Large intestine (tissue), 3 donors: ENCODE measurements around the gene SLC44A5. TPM values are rescaled to one million over a fixed set of nuclear protein-coding genes. Genes with fewer than 3 reads are reported as not detected.
"Not testable (repeated sequence)": the region's sequence is repeated elsewhere in the genome, so short reads cannot be mapped to it uniquely, and the experiment has no call there.

Experiments
- DNase-seq, 2 donors: peaks; one replicate each; pipeline versions ENCODE4 v3.0.0 to v3.0.0-alpha.2; 2013
- H3K27ac ChIP-seq: one replicate; pipeline ENCODE4 v1.5.1; 2013; ENCODE audit warnings: low read length
- H3K27me3 ChIP-seq: 2 replicates; pipeline ENCODE4 v1.6.1; 2013; ENCODE audit warnings: low read length; ENCODE audit not compliant: control insufficient read depth, insufficient read depth
- H3K36me3 ChIP-seq: 2 replicates; pipeline ENCODE4 v1.6.1; 2013; ENCODE audit warnings: low read length; ENCODE audit not compliant: control insufficient read depth, insufficient read depth
- H3K4me1 ChIP-seq: one replicate; pipeline ENCODE4 v1.6.1; 2013; ENCODE audit warnings: low read length; ENCODE audit not compliant: control insufficient read depth, insufficient read depth
- H3K4me3 ChIP-seq: one replicate; pipeline ENCODE4 v1.5.1; 2013; ENCODE audit warnings: low read length
- H3K9me3 ChIP-seq: one replicate; pipeline ENCODE4 v1.6.1; 2013; ENCODE audit warnings: mild to moderate bottlenecking, low read depth, low read length, moderate library complexity; ENCODE audit not compliant: control insufficient read depth
- WGBS: methylation state at CpG from one replicate; pipeline ENCODE4 v1.1.5; 2013; ENCODE audit warnings: low lambda C conversion rate; ENCODE audit not compliant: insufficient coverage; 5-methylcytosine and 5-hydroxymethylcytosine counted together
- polyA plus RNA-seq: library from polyadenylated mRNA; unstranded; fragments of 120-200 nt; gene quantifications from one replicate; pipeline ENCODE4 v1.2.1, GENCODE V29; 2013

SLC44A5 gene
- polyA plus RNA-seq, 1 donor = 3.7 TPM

- Histone ChIP-seq H3K4me3 (no peak overlapping the region), H3K27me3 (peaks cover 43% of the 10 kb centered on the region), H3K4me1 (peaks cover 14% of the 10 kb centered on the region), H3K36me3 (no peaks in the 10 kb centered on the region), H3K27ac (no peak overlapping the region), H3K9me3 (peaks cover 4% of the 10 kb centered on the region)
- DNase-seq = no peak
Measured at GRCh38 chr1:75618382-75618781, 7.5 kb upstream of the SLC44A5 start.

GRCh38 chr1:75616436-75617433, 5.8 kb upstream of the SLC44A5 start:
- Histone ChIP-seq H3K36me3 (no peaks in the 10 kb centered on the region), H3K4me1 (peaks cover 14% of the 10 kb centered on the region), H3K27ac (no peak overlapping the region), H3K27me3 (peaks cover 49% of the 10 kb centered on the region), H3K9me3 (peaks cover 4% of the 10 kb centered on the region), H3K4me3 (peak overlapping the region; percentile 16)
- 12% methylated on average over 4 of the region's 39 CpGs for WGBS
- peak in 1 of 2 donors; percentile 14 for DNase-seq

- Histone ChIP-seq H3K4me3 (peak overlapping the region; percentile 44), H3K4me1 (peaks cover 14% of the 10 kb centered on the region), H3K27ac (no peak overlapping the region), H3K36me3 (no peaks in the 10 kb centered on the region), H3K27me3 (peaks cover 49% of the 10 kb centered on the region), H3K9me3 (peaks cover 4% of the 10 kb centered on the region)
- no CpG with 5 or more reads among the region's 72 CpGs for WGBS
- DNase-seq = peak; percentile 23 to 57
Measured at GRCh38 chr1:75615613-75616435, 4.9 kb upstream of the SLC44A5 start.

- Histone ChIP-seq H3K9me3 (peaks cover 4% of the 10 kb centered on the region), H3K4me1 (peaks cover 14% of the 10 kb centered on the region), H3K36me3 (no peaks in the 10 kb centered on the region), H3K4me3 (no peak overlapping the region), H3K27me3 (peaks cover 49% of the 10 kb centered on the region), H3K27ac (no peak overlapping the region)
- DNase-seq = no peak
- no CpG with 5 or more reads among the region's 8 CpGs for WGBS
Measured at GRCh38 chr1:75614399-75614756, 3.5 kb upstream of the SLC44A5 start.

- H3K9me3 ChIP-seq = peaks cover 4% of the 10 kb centered on the region
- peaks cover 14% of the 10 kb centered on the region for H3K4me1 ChIP-seq
- no peak overlapping the region for H3K27ac ChIP-seq
- DNase-seq = no peak
- WGBS = 42% methylated on average over 2 of the region's 5 CpGs
- no peak overlapping the region for H3K4me3 ChIP-seq
- H3K36me3 ChIP-seq = no peaks in the 10 kb centered on the region
- peaks cover 47% of the 10 kb centered on the region for H3K27me3 ChIP-seq
Measured at GRCh38 chr1:75613916-75614315, 3.0 kb upstream of the SLC44A5 start.

- Histone ChIP-seq H3K36me3 (no peaks in the 10 kb centered on the region), H3K4me1 (peaks cover 14% of the 10 kb centered on the region), H3K9me3 (peaks cover 4% of the 10 kb centered on the region), H3K27ac (no peak overlapping the region), H3K27me3 (peaks cover 42% of the 10 kb centered on the region), H3K4me3 (no peak overlapping the region)
- DNase-seq = no peak
- no CpG with 5 or more reads among the region's 3 CpGs for WGBS
Measured at GRCh38 chr1:75612976-75613375, 2.1 kb upstream of the SLC44A5 start.

- Histone ChIP-seq H3K36me3 (no peaks in the 10 kb centered on the region), H3K27ac (no peak overlapping the region), H3K4me1 (no peaks in the 10 kb centered on the region), H3K9me3 (no peaks in the 10 kb centered on the region), H3K4me3 (no peak overlapping the region), H3K27me3 (no peaks in the 10 kb centered on the region)
- DNase-seq = no peak
- WGBS = 44% methylated on average over 2 of the region's 2 CpGs
Measured at GRCh38 chr1:75602486-75602885, 8.4 kb downstream of the SLC44A5 start.

- H3K4me3 ChIP-seq = no peak overlapping the region
- WGBS = 80% methylated on average over 1 of the region's 1 CpG
- H3K27ac ChIP-seq = no peak overlapping the region
- no peak for DNase-seq
- no peaks in the 10 kb centered on the region for H3K9me3 ChIP-seq
- H3K4me1 ChIP-seq = no peaks in the 10 kb centered on the region
- no peaks in the 10 kb centered on the region for H3K36me3 ChIP-seq
- no peaks in the 10 kb centered on the region for H3K27me3 ChIP-seq
Measured at GRCh38 chr1:75600781-75601180, 10.1 kb downstream of the SLC44A5 start.

GRCh38 chr1:75594327-75594726, 16.6 kb downstream of the SLC44A5 start:
- Histone ChIP-seq H3K4me3 (no peak overlapping the region), H3K4me1 (no peaks in the 10 kb centered on the region), H3K27ac (no peak overlapping the region), H3K36me3 (no peaks in the 10 kb centered on the region), H3K27me3 (no peaks in the 10 kb centered on the region), H3K9me3 (no peaks in the 10 kb centered on the region)
- WGBS = 77% methylated on average over 1 of the region's 3 CpGs
- DNase-seq = no peak

- not testable (repeated sequence) for DNase-seq, H3K27me3 ChIP-seq, H3K27ac ChIP-seq, H3K36me3 ChIP-seq, H3K4me1 ChIP-seq, H3K4me3 ChIP-seq, H3K9me3 ChIP-seq
- WGBS = no CpG with 5 or more reads among the region's 3 CpGs
Measured at GRCh38 chr1:75593457-75593856, 17.5 kb downstream of the SLC44A5 start.
